H9 (cell line): Measurements from ENCODE around the gene FANCC. TPM values are rescaled to one million over a fixed set of nuclear protein-coding genes. Genes with fewer than 3 reads are reported as not detected.
A peak's percentile ranks its signal among the peaks of the same experiment; 100 is the strongest.

Experiments used
- DNase-seq: peaks from one replicate; pipeline ENCODE4 v3.0.0-alpha.2; 2017
- H2AFZ ChIP-seq: one replicate; pipeline ENCODE4 v1.6.1; 2013; ENCODE audit warnings: mild to moderate bottlenecking, low read length, control low read depth, moderate library complexity
- H2AK5ac ChIP-seq: 2 replicates; pipeline ENCODE4 v1.6.1; 2013; ENCODE audit warnings: low read length, control low read depth, mixed read lengths; ENCODE audit not compliant: insufficient read length
- H2BK120ac ChIP-seq: one replicate; pipeline ENCODE4 v1.6.1; 2013; ENCODE audit warnings: low read depth, mild to moderate bottlenecking, low read length, control low read depth, inconsistent platforms; ENCODE audit not compliant: poor library complexity, severe bottlenecking
- H2BK12ac ChIP-seq: 2 replicates; pipeline ENCODE4 v1.6.1; 2013; ENCODE audit warnings: low read length, control low read depth, mixed read lengths, low read depth; ENCODE audit not compliant: insufficient read length
- H2BK15ac ChIP-seq: 2 replicates; pipeline ENCODE4 v1.6.1; 2013; ENCODE audit warnings: low read depth, low read length, control low read depth
- H2BK20ac ChIP-seq: one replicate; pipeline ENCODE4 v1.6.1; 2013; ENCODE audit warnings: low read depth, mild to moderate bottlenecking, low read length, control low read depth, inconsistent platforms; ENCODE audit not compliant: poor library complexity, severe bottlenecking
- H2BK5ac ChIP-seq: 2 replicates; pipeline ENCODE4 v1.6.1; 2013; ENCODE audit warnings: low read length, control low read depth, mixed read lengths; ENCODE audit not compliant: insufficient read length
- H3K14ac ChIP-seq: 2 replicates; pipeline ENCODE4 v1.6.1; 2013; ENCODE audit warnings: low read length, control low read depth; ENCODE audit not compliant: insufficient read depth
- H3K18ac ChIP-seq: 2 replicates; pipeline ENCODE4 v1.6.1; 2013; ENCODE audit warnings: low read depth, mild to moderate bottlenecking, mixed read lengths, low read length, control low read depth; ENCODE audit not compliant: insufficient read length
- H3K23ac ChIP-seq: 2 replicates; pipeline ENCODE4 v1.6.1; 2013; ENCODE audit warnings: low read length, control low read depth, mixed read lengths, low read depth; ENCODE audit not compliant: insufficient read length
- H3K23me2 ChIP-seq: 2 replicates; pipeline ENCODE4 v1.6.1; 2013; ENCODE audit warnings: low read depth, mild to moderate bottlenecking, mixed read lengths, low read length, control low read depth; ENCODE audit not compliant: insufficient read length, poor library complexity, severe bottlenecking
- H3K27ac ChIP-seq: 2 replicates; pipeline ENCODE4 v1.5.1; 2013; ENCODE audit warnings: low read length, control low read depth, mixed read lengths, low read depth; ENCODE audit not compliant: insufficient read length
- H3K27me3 ChIP-seq: 2 replicates; pipeline ENCODE4 v1.6.1; 2013; ENCODE audit warnings: low read length, control low read depth, inconsistent platforms; ENCODE audit not compliant: insufficient read depth
- H3K4ac ChIP-seq: 2 replicates; pipeline ENCODE4 v1.6.1; 2013; ENCODE audit warnings: low read depth, mild to moderate bottlenecking, control low read depth, inconsistent platforms, low read length, moderate library complexity
- H3K4me1 ChIP-seq: 2 replicates; pipeline ENCODE4 v1.6.1; 2013; ENCODE audit warnings: low read length, control low read depth, inconsistent platforms; ENCODE audit not compliant: insufficient read depth
- H3K4me2 ChIP-seq: 2 replicates; pipeline ENCODE4 v1.6.1; 2013; ENCODE audit warnings: low read length, control low read depth, mixed read lengths; ENCODE audit not compliant: insufficient read length, insufficient read depth
- H3K56ac ChIP-seq: 2 replicates; pipeline ENCODE4 v1.6.1; 2013; ENCODE audit warnings: low read depth, mild to moderate bottlenecking, mixed read lengths, low read length, control low read depth; ENCODE audit not compliant: insufficient read length
- H3K79me1 ChIP-seq: 2 replicates; pipeline ENCODE4 v1.6.1; 2013; ENCODE audit warnings: low read depth, mild to moderate bottlenecking, moderate library complexity, low read length, control low read depth, inconsistent platforms; ENCODE audit not compliant: insufficient read depth, poor library complexity, severe bottlenecking
- H3K79me2 ChIP-seq: 2 replicates; pipeline ENCODE4 v1.6.1; 2013; ENCODE audit warnings: low read length, control low read depth, inconsistent platforms; ENCODE audit not compliant: insufficient read depth
- H3K9ac ChIP-seq: 2 replicates; pipeline ENCODE4 v1.6.1; 2013; ENCODE audit warnings: low read length, control low read depth, mixed read lengths; ENCODE audit not compliant: insufficient read length; ENCODE audit errors: extremely low read depth
- H3K9me3 ChIP-seq: one replicate; pipeline ENCODE4 v1.6.1; 2013; ENCODE audit warnings: low read depth, low read length, inconsistent platforms; ENCODE audit not compliant: control insufficient read depth
- H3T11ph ChIP-seq: one replicate; pipeline ENCODE4 v1.6.1; 2013; ENCODE audit warnings: mild to moderate bottlenecking, low read length, control low read depth, inconsistent platforms
- H4K20me1 ChIP-seq: one replicate; pipeline ENCODE4 v1.6.1; 2013; ENCODE audit not compliant: control insufficient read depth, insufficient read length, insufficient read depth
- H4K5ac ChIP-seq: 2 replicates; pipeline ENCODE4 v1.6.1; 2013; ENCODE audit warnings: low read depth, mild to moderate bottlenecking, mixed read lengths, low read length, control low read depth; ENCODE audit not compliant: insufficient read length
- H4K8ac ChIP-seq: replicated peaks from 2 replicates; pipeline ENCODE4 v1.6.1; 2013; ENCODE audit warnings: low read length, control low read depth, mixed read lengths, low read depth; ENCODE audit not compliant: insufficient read length
- H4K91ac ChIP-seq: 2 replicates; pipeline ENCODE4 v1.6.1; 2013; ENCODE audit warnings: low read depth, mild to moderate bottlenecking, moderate library complexity, mixed read lengths, low read length, control low read depth; ENCODE audit not compliant: insufficient read length
- H3K27ac Mint-ChIP-seq, 3 experiments: 2 replicates in 2 of 3; 3 replicates in 1 of 3; pipeline ENCODE4 v1.8.0; 2020 to 2021; ENCODE audit warnings: mixed read lengths in 3 of 3, mild to moderate bottlenecking in 1 of 3, moderate library complexity in 1 of 3
- H3K27me3 Mint-ChIP-seq: 2 replicates; pipeline ENCODE4 v1.8.0; 2021; ENCODE audit warnings: low read depth, mild to moderate bottlenecking, moderate library complexity, mixed read lengths
- H3K36me3 Mint-ChIP-seq, 3 experiments: 2 replicates in 2 of 3; 3 replicates in 1 of 3; pipeline ENCODE4 v1.8.0; 2020 to 2021; ENCODE audit warnings: low read depth in 3 of 3, mixed read lengths in 3 of 3; ENCODE audit not compliant: insufficient read depth in 1 of 3
- H3K4me1 Mint-ChIP-seq, 2 experiments: 2 replicates each; pipeline ENCODE4 v1.8.0; 2020; ENCODE audit warnings: mixed read lengths in 2 of 2
- H3K4me3 Mint-ChIP-seq, 2 experiments: 2 replicates in 1 of 2; 3 replicates in 1 of 2; pipeline ENCODE4 v1.8.0; 2020 to 2021; ENCODE audit warnings: mild to moderate bottlenecking in 2 of 2, mixed read lengths in 2 of 2, moderate library complexity in 1 of 2
- H3K9me3 Mint-ChIP-seq, 2 experiments: 2 replicates in 1 of 2; 3 replicates in 1 of 2; pipeline ENCODE4 v1.8.0; 2020; ENCODE audit warnings: mild to moderate bottlenecking in 2 of 2, mixed read lengths in 2 of 2, moderate library complexity in 1 of 2
- total RNA-seq: library from RNA; stranded (reverse); gene quantifications from 2 replicates; pipeline ENCODE4 v1.2.1, GENCODE V29; 2021
- TF ChIP-seq, protein P1 (sequence below): fragments of 200-600 bp; sonication (generic); conservative IDR thresholded peaks from 3 replicates; pipeline ENCODE4 v1.8.0; 2021; ENCODE audit warnings: antibody characterized with exemption, mild to moderate bottlenecking

FANCC gene
- total RNA-seq, 1 experiment from 2014 or later, result 14.6 TPM

DNA sequence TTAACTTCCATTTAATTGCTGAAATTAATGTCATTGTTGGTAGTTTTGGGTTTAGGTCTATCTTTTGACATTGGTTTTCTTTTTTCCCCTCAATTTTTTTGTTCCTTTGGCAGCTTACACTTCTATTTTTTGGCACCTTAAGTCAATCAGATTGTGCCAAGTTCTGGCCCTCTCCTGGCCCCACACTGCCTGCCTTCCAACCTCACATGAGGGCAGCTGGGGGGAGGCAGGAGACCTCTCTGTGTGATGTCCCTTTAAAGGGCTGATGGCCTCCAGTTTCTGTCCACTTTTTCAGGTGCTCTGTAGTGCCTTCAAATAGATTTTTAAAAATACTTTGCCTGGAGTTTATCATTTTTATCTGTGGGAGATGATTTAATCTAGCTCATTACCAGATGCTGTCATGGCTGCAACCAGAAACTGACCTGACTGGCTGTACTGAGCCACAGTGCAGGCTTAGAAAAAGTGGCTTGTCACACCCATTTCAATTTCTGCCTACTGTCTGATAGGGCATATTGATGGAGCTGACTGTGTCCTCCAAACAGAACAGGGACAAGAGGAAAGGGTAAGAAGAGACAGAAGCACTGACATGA is 196.6 kb downstream of the FANCC start:
- Histone ChIP-seq H3K79me2 (no peaks in the 10 kb centered on the region), H3K14ac (no peak overlapping the region), H2BK20ac (no peak overlapping the region), H4K8ac (no peak overlapping the region), H2BK120ac (no peak overlapping the region), H3K18ac (no peak overlapping the region), H2AK5ac (no peak overlapping the region), H4K20me1 (no peaks in the 10 kb centered on the region), H3K4me2 (no peak overlapping the region), H3K9ac (no peak overlapping the region), H2BK5ac (no peak overlapping the region), H3K27me3 (no peaks in the 10 kb centered on the region), H3K9me3 (no peaks in the 10 kb centered on the region), H2BK12ac (no peak overlapping the region), H3T11ph (no peak overlapping the region), H3K27ac (no peak overlapping the region), H3K4ac (no peak overlapping the region), H3K23ac (no peak overlapping the region), H3K23me2 (no peaks in the 10 kb centered on the region), H3K56ac (no peak overlapping the region), H2BK15ac (no peak overlapping the region), H2AFZ (no peak overlapping the region), H3K79me1 (no peaks in the 10 kb centered on the region), H3K4me1 (peaks cover 3% of the 10 kb centered on the region; the same call in 1 of the 2 replicates), H4K5ac (no peak overlapping the region), H4K91ac (no peak overlapping the region)
- H3K4me1 Mint-ChIP-seq, result peaks cover 11 to 20% of the 10 kb centered on the region in 2 experiments
- peak overlapping the region in 1 of 3 experiments; percentile 87; a peak in 2 of 7 replicates for H3K27ac Mint-ChIP-seq
- no peaks in the 10 kb centered on the region; the same call in 1 of the 2 replicates for H3K27me3 Mint-ChIP-seq
- H3K9me3 Mint-ChIP-seq, result no peaks in the 10 kb centered on the region
- H3K36me3 Mint-ChIP-seq, result no peaks in the 10 kb centered on the region
- H3K4me3 Mint-ChIP-seq, result no peak overlapping the region
- TF ChIP-seq, protein P1, sequence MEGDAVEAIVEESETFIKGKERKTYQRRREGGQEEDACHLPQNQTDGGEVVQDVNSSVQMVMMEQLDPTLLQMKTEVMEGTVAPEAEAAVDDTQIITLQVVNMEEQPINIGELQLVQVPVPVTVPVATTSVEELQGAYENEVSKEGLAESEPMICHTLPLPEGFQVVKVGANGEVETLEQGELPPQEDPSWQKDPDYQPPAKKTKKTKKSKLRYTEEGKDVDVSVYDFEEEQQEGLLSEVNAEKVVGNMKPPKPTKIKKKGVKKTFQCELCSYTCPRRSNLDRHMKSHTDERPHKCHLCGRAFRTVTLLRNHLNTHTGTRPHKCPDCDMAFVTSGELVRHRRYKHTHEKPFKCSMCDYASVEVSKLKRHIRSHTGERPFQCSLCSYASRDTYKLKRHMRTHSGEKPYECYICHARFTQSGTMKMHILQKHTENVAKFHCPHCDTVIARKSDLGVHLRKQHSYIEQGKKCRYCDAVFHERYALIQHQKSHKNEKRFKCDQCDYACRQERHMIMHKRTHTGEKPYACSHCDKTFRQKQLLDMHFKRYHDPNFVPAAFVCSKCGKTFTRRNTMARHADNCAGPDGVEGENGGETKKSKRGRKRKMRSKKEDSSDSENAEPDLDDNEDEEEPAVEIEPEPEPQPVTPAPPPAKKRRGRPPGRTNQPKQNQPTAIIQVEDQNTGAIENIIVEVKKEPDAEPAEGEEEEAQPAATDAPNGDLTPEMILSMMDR, result no peak
- DNase-seq, result no peak
